DMS153 (cell line): ENCODE results near the gene ABCG2.

Experiments
- DNase-seq: peaks from one replicate; lab custom pipeline; 2025; lab: John Stamatoyannopoulos, UW

The ABCG2 gene

DNA sequence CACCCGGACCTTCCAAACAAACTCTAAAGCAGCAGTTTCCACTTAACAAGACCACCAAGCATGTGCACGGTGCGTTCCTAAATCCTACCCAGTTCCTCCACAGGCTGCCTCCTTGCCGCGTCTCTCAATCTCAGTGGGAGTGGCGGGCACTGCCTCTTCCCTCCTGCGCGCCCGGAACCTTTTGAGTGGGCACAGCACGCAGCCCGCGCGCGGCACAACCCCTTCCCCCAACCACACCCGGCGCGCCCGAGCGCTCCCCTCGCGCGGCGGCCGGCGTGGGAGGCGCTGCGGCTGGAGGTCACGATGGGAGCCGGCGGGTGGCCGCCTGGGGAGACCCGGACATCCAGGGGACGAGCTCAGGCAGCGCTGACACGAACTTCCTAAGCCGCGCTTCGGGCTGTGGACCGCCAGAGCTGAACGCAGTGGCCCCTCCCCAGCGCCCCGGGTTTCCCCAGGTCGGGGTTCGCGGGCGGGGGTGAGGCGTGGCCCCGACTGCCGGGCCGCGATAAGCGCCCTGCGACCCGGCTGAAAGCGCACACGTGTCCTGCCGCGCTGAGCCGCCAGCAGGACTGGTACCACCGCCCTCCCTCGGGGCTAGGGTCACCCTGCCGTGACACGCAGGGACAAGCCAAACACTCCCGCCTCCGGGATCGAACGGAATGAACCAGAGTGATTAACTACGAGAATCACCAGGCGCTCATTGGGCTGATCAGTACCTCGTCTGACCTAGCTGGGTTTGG, at the start of gene ABCG2:
Gene ABCG2 (minus strand): TSS at position 151 of the 740 bp plus-strand sequence. CDS start 18,644 bp downstream, outside the sequence.
- no peak for DNase-seq

DNA sequence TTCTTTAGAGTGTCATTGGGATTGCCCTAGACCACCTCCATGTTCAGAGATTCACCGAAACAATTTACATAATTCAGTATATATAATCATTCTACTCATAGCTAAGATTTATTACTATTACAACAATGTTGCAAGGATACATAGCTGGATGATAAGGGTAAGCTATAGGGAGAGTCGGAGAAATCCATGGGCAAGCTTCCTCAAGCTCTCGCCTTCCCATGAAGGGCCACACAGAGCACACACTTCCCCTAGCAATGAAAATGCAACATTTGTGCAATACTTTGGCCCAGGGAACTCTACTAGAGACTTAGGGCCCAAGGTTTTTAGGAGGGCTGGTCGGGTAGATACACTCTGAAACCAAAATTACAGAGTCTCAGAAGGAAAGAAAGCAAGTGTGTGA, 49.7 kb upstream of the ABCG2 start:
- no peak for DNase-seq

DNA sequence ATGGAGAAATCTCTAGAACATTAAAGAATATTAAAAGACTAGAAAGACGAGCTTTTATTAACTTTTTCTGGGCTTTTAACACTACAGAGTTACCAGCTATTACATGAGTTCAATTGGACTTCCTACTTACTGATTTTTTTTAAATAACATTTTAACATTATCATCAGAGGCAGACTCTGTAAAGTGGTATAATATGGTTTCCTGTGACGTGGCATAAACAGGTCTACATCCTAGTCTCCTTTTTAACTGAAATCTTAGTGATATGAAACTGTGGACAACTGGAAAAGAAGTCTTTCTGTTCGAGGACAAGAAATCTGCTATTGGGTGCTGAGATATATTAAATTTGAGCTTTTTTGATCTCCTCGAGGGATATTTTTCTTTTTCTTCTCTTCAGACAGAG, 48.7 kb upstream of the ABCG2 start:
- DNase-seq, result no peak

DNA sequence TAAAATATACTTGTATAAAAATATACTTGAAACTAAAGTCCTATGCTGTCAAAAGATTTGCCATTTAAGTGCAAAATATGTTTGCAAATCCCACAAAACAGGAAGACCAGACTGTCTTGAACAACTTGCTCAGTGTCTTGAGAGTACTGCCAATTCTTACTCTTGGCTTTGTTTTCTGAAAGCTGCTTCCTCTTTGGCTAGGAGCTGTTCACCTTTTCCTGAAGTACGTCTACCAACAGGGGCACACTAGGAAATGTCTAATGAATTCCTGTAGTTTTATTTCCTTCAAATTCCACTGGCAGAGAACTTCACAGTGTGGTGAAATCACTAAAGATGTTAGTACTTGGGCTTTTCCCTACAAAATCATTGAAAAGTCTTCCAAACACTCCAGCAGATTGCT, 46.4 kb upstream of the ABCG2 start:
- no peak for DNase-seq

DNA sequence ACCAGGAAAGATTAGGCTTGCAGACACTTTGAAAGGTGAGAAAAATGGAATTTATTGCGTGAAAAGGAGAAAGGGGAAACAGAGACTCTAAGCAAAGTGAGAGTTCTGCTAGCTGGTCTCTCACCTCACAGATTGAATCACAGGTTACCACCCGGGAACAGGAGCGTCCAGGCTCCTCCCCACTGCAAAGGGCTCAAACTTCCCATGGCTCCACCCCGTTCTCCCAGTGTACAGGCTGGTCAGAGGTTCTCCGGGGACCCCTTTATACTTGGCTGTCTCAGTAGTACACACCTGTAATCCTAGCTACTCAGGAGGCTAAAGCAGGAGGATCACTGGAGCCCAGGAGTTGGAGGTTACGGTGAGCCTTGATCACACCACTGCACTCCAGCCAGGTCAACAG, 44.0 kb upstream of the ABCG2 start:
- no peak for DNase-seq

DNA sequence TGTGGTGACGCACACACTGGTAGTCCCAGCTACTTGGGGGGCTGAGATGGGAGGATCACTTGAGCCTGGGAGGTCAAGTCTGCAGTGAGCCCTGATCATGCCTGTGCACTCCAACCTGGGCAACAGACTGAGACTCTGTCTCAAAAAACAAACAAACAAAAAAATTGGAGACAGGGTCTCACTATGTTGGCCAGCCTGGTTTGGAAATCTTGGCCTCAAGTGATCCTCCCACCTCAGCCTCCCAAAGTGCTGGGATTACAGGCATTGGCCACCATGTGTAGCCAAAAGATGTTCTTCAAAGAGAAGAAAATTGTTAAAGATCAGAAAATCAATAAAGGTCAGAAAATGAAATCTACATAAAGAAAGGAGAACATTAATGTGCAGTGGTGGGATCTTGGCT, 41.7 kb upstream of the ABCG2 start:
- DNase-seq, result no peak

DNA sequence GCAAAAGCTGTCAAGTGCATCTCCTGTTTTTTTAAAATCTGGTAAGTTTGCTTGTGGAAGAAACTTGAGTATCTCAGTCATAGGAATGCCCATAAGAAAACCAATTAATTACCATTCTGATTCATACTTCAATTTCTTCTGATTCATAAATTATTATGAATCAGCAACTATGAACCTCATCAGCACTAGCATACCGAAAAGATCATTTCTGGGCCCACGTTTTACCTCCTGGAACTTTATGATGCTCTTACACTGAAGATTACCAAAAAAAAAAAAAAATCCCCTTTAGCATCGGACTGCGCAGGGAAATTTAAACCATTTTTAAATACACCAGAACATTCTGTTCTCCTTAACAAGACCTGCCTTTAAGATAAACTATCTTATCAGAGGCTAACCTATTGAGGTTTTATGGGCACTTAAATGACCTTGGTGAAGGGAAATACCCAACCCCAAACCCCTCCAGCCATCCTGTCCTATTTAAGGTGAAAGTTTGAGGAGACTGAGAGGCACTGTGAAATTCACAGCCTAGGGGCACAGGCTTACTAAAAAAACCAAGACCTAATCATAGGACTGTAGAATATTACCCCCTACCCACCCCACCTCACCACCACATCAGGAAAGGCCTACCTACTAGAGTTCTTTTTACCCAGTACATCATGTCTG, 38.2 kb upstream of the ABCG2 start:
- no peak for DNase-seq

DNA sequence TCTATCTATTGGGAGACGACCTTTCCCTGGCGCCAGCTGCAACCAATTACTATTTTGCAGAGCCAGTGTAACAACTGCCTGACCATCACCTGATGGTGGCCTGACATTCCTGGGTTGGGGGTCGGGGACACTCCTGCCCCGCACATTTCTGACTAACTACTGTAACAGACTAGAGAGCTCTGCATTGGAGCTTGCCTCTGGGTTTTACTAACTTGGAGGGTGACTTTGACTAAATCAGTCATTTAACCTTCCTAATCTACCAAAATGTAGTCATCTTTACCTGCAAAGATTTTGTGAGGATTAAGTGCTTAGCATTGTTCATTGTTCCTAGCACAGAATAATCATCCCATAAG, 37.5 kb upstream of the ABCG2 start:
- DNase-seq, result no peak

DNA sequence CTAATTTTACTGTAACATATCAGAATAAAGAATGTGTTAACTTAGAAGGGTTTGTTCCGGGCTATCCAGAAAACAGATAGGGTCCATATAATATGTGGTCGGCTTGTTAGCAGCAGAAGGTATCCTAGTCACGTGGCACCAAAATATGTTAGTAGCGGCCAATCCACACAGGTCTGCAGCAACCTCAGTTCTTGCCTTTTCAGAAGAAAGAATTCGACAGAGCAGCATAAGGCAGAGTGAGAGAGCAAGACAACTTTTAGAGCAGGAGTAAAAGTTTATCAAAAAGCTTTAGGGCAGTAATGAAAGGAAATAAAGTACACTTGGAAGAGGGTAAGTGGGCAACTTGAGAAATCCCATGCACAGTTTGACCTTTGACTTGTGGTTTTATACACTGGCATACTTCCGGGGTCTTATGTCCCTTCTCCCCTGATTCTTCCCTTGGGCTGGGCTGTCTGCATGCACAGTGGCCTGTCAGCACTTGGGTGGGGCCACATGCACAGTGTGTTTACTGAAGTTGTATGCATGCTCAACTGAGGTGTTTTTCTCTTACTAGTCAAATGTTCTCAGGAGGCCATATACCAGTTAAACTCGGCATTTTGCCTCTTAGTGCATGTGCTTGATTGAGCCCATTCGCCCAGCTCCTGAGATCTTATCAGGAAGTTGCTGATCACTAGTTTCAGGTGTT, 37.0 kb upstream of the ABCG2 start:
- DNase-seq, result no peak

DNA sequence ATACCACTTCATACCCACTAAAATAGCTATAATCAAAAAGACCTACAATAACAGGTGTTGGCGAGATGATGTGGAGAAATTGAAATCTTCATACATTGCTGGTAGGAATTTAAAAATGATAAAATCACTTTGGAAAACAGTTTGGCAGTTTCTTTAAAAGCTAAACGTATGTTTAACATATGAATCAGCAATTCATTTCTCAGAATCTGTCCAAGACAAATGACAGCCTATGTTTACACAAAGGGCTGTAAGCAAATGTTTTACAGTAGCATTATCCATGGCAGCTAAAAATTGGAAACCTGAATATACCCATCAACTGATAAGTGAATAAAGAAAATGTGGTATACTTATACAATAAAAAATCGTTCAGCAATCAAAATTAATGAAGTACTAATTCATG, 33.0 kb upstream of the ABCG2 start:
- DNase-seq, result no peak

DNA sequence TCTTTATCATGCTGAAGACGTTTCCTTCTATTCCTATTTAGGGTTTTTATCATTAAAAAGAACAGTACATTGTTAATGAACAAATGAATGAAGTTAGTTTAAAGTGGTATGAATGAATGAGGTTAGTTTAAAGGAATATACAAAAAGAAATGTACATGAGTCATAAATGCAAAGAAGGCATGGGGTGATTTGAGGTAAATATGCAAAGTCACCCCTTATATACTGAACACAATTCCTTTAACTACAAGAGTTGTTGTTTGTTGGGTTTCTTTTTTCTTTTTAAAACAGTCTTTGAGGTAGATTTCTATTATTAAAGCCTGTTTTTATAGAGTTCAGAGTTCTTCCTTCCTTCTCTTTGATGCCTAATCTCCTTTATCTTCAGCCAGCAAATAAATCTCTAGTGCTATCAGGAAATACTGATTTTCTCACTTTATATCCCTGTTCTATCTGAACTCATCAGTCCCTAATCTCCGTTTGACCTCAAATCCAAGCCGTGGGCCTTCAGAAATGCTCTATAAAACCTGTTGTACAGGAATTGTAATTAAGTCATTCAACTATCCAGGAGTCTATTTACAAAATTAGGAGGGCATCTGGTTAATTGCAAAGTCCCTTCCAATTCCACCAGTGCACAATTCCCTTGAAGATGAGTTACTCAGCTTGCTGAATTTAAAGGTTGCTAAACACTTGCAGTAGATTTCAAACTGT, 31.6 kb upstream of the ABCG2 start:
- no peak for DNase-seq

DNA sequence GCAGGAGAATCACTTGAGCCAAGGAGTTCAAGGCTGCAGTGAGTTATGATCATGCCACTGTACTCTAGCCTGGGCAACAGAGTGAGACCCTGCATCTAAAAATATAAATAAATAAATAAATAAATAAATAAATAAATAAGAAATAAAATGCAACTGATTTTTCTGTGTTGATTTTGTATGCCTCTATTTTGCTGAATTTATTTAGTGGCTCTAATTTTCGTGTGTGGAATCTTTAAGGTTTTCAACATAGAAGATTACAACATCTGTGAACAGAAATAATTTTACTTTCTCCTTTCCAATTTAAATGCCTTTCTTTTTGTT, 30.9 kb upstream of the ABCG2 start:
- DNase-seq, result no peak

DNA sequence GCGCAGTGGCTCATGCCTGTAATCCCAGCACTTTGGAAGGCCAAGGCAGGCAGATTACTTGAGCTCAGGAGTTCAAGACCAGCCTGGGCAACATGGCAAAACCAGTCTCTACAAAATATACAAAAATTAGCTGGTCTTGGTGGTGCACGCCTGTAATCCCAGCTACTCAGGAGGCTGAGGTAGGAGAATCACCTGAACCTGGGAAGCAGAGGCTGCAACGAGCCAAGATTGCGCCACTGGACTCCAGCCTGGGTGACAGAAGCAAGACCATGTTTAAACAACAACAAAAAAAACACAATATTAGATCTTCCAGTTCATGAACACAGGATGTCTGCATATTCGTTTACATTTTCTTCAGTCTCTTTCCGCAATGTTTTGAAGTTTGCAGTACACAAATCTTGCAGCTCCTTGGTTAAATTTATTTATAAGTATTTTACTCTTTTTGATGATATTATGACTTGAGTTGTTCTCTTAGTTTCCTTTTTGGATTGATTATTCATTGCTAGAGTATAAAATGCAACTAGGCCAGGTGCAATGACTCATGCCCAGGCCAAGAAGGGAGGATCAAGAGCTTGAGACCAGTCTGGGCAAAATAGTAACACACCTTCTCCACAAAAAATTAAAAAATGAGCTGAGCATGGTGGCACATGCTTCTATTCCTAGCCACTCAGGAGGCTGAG, 30.4 kb upstream of the ABCG2 start:
- no peak for DNase-seq

DNA sequence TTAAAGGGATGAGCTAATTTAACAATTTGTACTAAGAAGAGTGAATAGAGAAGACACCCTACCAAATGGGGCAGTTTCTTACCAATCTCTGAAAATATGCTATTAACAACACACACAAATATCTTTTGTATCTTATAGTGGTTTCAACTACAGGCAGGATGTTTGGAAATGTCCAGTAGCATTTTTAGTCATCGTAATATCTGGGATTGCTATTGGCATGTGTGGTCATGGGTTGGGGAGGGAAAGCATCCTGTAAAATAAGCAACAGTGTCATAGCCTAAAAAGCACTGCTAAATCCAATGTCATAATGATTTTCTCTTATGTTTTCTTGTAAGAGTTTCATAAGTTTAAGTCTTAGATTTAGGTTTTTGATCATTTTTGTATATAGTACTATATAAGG, 29.3 kb upstream of the ABCG2 start:
- DNase-seq, result no peak

DNA sequence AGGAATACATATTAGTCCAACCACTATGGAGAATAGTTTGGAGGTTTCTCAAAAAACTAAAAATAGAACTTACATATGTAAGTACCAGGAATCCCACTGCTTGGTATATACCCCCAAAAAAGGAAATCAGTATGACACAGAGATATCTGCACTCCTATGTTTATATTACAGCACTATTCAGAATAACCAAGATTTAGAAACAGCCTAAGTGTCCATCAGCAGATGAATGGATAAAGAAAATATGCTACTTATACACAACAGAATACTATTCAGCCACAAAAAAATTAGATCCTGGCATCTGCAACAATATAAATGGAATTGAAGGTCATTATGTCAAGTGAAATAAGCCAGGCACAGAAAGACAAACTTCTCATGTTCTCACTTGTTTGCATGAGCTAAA, 27.5 kb upstream of the ABCG2 start:
- DNase-seq, result no peak

DNA sequence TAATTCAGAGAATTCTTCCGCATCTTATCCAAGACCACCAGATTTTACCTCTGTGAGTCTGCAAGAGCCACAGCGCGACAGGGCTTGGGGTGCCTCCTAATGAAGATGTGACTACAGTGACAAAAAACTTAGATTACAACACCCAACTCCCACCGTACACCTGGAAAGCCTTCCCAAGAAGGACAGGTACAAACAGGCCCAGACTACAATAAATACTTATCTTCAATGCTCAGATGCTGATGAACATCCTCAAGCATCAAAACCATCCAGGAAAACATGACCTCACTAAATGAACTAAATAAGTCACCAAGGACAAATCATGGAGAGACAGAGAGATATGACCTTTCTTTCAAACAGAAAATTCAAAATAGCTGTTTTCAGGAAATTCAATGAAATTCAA, 20.8 kb upstream of the ABCG2 start:
- DNase-seq, result no peak

DNA sequence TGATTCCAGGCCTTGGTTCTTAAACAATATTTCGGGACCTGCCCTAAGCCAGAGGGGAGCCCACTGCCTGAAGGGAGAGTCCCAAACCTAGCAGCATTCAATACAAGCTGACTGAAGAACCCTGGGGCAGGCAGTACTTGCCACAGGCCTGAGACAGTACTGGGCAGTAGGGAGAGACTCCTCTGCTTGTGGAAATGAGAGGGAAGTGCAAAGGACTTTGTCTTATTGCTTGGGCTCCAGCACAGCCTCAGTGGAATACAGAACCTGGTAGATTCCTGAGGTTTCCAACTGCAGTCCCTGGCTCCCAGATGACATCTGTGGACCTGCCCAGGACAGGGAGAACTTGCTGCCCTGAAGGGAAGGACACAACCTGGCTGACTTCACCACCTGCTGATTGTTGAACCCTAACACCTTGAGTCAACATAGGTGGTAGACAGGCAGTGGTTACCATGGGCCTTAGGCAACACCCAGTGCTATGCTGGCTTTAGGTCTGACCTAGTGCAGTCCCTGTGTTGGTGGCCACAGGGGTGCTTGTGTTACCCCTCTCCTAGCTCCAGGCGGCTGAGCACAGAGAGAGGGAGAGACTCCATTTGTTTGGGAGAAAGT, 20.3 kb upstream of the ABCG2 start:
- DNase-seq, result no peak

DNA sequence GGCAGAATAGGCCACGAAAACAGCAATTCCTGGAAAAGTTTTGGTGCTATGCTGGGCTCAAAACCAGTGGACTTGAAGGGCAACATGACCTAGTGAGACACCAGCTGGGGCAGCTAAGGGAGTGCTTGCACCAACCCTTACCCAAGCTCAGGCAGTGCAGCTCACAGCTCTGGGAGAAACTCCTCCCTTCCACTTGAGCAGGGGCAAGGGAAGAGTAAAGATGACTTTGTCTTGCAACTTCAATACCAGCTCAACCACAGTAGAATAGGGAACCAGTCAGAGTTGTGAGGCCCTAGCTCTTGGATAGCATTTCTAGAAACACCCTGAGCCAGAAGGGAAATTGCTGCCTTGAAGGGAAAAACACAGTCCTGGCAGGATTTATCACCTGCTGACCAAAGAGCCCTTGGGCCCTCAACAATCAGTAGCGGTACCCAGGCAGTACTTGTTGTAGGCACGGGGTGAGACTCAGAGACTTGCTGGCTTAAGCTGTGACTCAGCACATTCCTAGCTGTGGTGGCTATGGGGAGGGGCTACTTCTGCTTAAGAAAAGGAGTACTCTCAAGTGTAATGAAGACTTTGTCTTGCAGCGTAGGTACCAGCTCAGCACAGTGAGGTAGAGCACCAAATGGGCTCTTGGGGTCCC, 19.7 kb upstream of the ABCG2 start:
- no peak for DNase-seq

DNA sequence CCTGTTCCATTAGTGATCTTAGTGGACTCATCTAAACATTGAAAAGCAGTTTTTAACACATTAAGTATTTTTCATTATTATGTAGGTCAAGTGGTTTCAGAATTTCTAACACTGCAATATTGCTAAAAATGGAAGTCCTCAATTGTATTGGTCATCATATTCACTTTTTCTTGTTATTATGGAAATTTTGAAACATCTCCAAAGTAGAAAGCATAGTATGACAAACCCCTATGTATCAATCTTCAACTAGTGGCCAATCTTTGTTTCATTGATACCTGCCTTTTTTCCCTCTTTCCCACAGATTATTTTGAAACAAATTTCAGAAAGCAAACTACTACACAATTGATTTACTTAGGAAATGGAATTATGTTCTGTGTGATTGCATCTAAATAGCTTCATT, 14.5 kb upstream of the ABCG2 start:
- DNase-seq, result no peak

DNA sequence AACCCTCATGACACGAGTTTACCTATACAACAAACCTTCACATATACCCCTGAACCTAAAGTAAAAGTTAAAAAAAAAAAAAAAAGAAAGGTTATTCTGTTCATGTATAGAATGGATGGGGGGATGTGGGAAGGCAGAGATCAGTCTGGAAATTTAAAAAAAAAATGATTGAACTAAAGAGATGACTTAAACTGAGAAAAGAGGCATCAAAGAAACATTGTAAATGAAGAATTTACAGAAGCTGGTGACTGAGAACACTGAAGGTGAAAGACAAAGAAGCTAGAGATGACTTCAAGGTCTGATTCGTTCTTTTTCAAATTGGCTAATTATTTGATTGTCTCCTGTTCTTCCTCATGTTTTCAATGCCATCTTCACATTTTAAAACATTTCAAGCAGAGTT, 12.8 kb upstream of the ABCG2 start:
- no peak for DNase-seq

DNA sequence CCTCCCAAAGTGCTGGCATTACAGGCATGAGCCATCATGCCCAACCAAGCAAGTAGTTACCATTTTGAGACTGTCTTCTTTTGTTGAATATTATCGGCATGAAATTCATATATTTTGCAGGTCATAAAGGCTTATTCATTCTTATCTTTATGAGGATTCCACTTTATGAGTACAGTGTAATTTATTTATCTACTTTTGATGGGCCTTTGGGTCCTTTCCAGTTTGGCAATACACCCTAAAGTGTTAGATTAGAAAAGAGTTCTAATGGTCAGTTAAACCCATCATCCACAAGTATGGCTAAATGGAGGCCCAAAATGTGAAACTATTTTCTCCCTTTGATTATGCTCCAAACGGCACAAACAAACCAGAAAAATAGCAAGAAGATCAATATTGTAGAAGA, 10.9 kb upstream of the ABCG2 start:
- no peak for DNase-seq

DNA sequence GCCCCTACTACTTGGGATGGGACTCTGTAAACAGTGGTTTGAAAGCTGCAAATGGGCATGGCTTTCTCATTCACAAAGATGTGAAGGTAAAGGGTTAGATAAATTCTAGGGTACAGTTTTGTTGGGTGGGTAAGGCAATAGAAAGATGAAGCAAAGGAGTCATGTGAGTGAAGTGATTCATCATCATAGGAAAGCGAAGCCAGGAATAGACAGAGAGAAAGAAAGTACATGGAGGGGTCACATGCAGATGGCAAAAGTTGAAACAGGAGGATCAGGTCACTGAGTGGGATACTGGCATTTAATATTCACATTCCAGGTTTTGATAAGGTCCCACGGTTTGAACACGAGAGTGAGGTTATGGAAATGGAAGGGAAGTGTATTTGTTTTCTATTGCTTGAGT, 8.2 kb upstream of the ABCG2 start:
- no peak for DNase-seq
